Activated naive CD8-positive, alpha-beta T cell treated with anti-CD3 and anti-CD28 coated beads, Interleukin-2, amount 10 ng/mL, durations not matched to agents 7 days and 5 days (primary cell): ENCODE results near the gene UGT1A10. TPM values are rescaled to one million over a fixed set of nuclear protein-coding genes. Genes with fewer than 3 reads are reported as not detected.

Source experiments
- ATAC-seq: fragments of 150-1000 bp; cut with Tn5 transposase; one replicate; pipeline ENCODE4 v1.10.0; 2021; ENCODE audit warnings: low read depth, moderate library complexity
- POLR2A ChIA-PET: fragments of 350-600 bp; sonication (Branson Sonifier 250); formaldehyde crosslinking; loops from one replicate; lab custom pipeline; 2021; ENCODE audit warnings: antibody characterized with exemption; lab: Charles Lee
- DNase-seq: peaks from one replicate; pipeline ENCODE4 v3.0.0; 2021
- H3K27ac Mint-ChIP-seq: one replicate; pipeline ENCODE4 v1.8.0; 2022; ENCODE audit warnings: mild to moderate bottlenecking, mixed read lengths
- H3K27me3 Mint-ChIP-seq: one replicate; pipeline ENCODE4 v1.8.0; 2022; ENCODE audit warnings: mild to moderate bottlenecking, moderate library complexity, mixed read lengths
- H3K36me3 Mint-ChIP-seq: one replicate; pipeline ENCODE4 v1.8.0; 2021; ENCODE audit warnings: mild to moderate bottlenecking, mixed read lengths
- H3K4me1 Mint-ChIP-seq: one replicate; pipeline ENCODE4 v1.8.0; 2021; ENCODE audit warnings: mixed read lengths
- H3K4me3 Mint-ChIP-seq: one replicate; pipeline ENCODE4 v1.8.0; 2022; ENCODE audit warnings: mild to moderate bottlenecking, moderate library complexity, mixed read lengths
- H3K9me3 Mint-ChIP-seq: one replicate; pipeline ENCODE4 v1.8.0; 2021; ENCODE audit warnings: mixed read lengths
- total RNA-seq, 2 experiments: library from RNA; stranded (reverse); gene quantifications; one replicate each; pipeline ENCODE4 v1.2.3, GENCODE V29; 2021

The UGT1A10 gene
- total RNA-seq, 2 experiments from 2014 or later = not detected

- H3K27me3 Mint-ChIP-seq = peaks cover 14% of the 10 kb centered on the region
- no peak overlapping the region for H3K27ac Mint-ChIP-seq
- no peaks in the 10 kb centered on the region for H3K36me3 Mint-ChIP-seq
- POLR2A ChIA-PET = no interaction called here
- ATAC-seq (no peak), DNase-seq (no peak)
- H3K4me3 Mint-ChIP-seq = no peak overlapping the region
- no peaks in the 10 kb centered on the region for H3K4me1 Mint-ChIP-seq
- H3K9me3 Mint-ChIP-seq = no peaks in the 10 kb centered on the region
Observed at GRCh38 chr2:233764761-233765160, 128.5 kb downstream of the UGT1A10 start.

GRCh38 chr2:233766416-233766815, 130.2 kb downstream of the UGT1A10 start:
- POLR2A ChIA-PET = no interaction called here
- Mint-ChIP-seq H3K36me3 (no peaks in the 10 kb centered on the region), H3K27me3 (peaks cover 14% of the 10 kb centered on the region), H3K4me3 (no peak overlapping the region), H3K9me3 (no peaks in the 10 kb centered on the region), H3K4me1 (no peaks in the 10 kb centered on the region), H3K27ac (no peak overlapping the region)
- ATAC-seq (no peak), DNase-seq (no peak)

GRCh38 chr2:233768076-233768475, 131.8 kb downstream of the UGT1A10 start:
- no peaks in the 10 kb centered on the region for H3K36me3 Mint-ChIP-seq
- no peaks in the 10 kb centered on the region for H3K9me3 Mint-ChIP-seq
- ATAC-seq = no peak
- DNase-seq = no peak
- no peak overlapping the region for H3K4me3 Mint-ChIP-seq
- POLR2A ChIA-PET = no interaction called here
- no peak overlapping the region for H3K27ac Mint-ChIP-seq
- peaks cover 14% of the 10 kb centered on the region for H3K27me3 Mint-ChIP-seq
- no peaks in the 10 kb centered on the region for H3K4me1 Mint-ChIP-seq

- no peak overlapping the region for H3K4me3 Mint-ChIP-seq
- POLR2A ChIA-PET = no interaction called here
- DNase-seq (no peak), ATAC-seq (no peak)
- peaks cover 8% of the 10 kb centered on the region for H3K27me3 Mint-ChIP-seq
- no peak overlapping the region for H3K27ac Mint-ChIP-seq
- H3K9me3 Mint-ChIP-seq = no peaks in the 10 kb centered on the region
- no peaks in the 10 kb centered on the region for H3K4me1 Mint-ChIP-seq
- no peaks in the 10 kb centered on the region for H3K36me3 Mint-ChIP-seq
Observed at GRCh38 chr2:233769260-233769659, 133.0 kb downstream of the UGT1A10 start.

- Mint-ChIP-seq H3K36me3 (no peaks in the 10 kb centered on the region), H3K9me3 (no peaks in the 10 kb centered on the region), H3K4me3 (no peak overlapping the region), H3K27ac (no peak overlapping the region), H3K4me1 (no peaks in the 10 kb centered on the region), H3K27me3 (peaks cover 5% of the 10 kb centered on the region)
- ATAC-seq = no peak
- POLR2A ChIA-PET = no interaction called here
- DNase-seq = no peak
Observed at GRCh38 chr2:233772153-233772552, 135.9 kb downstream of the UGT1A10 start.

GRCh38 chr2:233772583-233772982, 136.3 kb downstream of the UGT1A10 start:
- POLR2A ChIA-PET = no interaction called here
- no peak for DNase-seq
- Mint-ChIP-seq H3K4me1 (no peaks in the 10 kb centered on the region), H3K27ac (no peak overlapping the region), H3K9me3 (no peaks in the 10 kb centered on the region), H3K4me3 (no peak overlapping the region), H3K27me3 (peaks cover 3% of the 10 kb centered on the region), H3K36me3 (no peaks in the 10 kb centered on the region)
- no peak for ATAC-seq

- POLR2A ChIA-PET = no interaction called here
- ATAC-seq = no peak
- H3K9me3 Mint-ChIP-seq = no peaks in the 10 kb centered on the region
Observed at GRCh38 chr2:233773854-233774253, 137.6 kb downstream of the UGT1A10 start.

GRCh38 chr2:233775414-233775813, 139.2 kb downstream of the UGT1A10 start:
- Mint-ChIP-seq H3K9me3 (no peaks in the 10 kb centered on the region), H3K36me3 (no peaks in the 10 kb centered on the region), H3K27ac (no peak overlapping the region), H3K27me3 (no peaks in the 10 kb centered on the region), H3K4me1 (no peaks in the 10 kb centered on the region), H3K4me3 (no peak overlapping the region)
- ATAC-seq (no peak), DNase-seq (no peak)
- POLR2A ChIA-PET = interaction anchor here (0.7 kb wide), 1 partner anchor 192 kb away, joined by 4 read pairs; no protein-coding TSS in a partner anchor

More at GRCh38 chr2:233773854-233774253, 137.6 kb downstream of the UGT1A10 start:
- Mint-ChIP-seq H3K4me3 (no peak overlapping the region), H3K27ac (no peak overlapping the region), H3K4me1 (no peaks in the 10 kb centered on the region), H3K36me3 (no peaks in the 10 kb centered on the region), H3K27me3 (no peaks in the 10 kb centered on the region)
- DNase-seq = no peak

GRCh38 chr2:233778030-233778429, 141.8 kb downstream of the UGT1A10 start, which contains the start of gene MROH2A:
Gene MROH2A (plus strand): TSS chr2:233778330. CDS start chr2:233779359, 1,029 bp downstream.
- Mint-ChIP-seq H3K27ac (no peak within 1 kb of the TSS), H3K4me3 (no peak within 1 kb of the TSS), H3K27me3 (peaks cover 7% of the 10 kb centered on the region), H3K36me3 (no peaks in the 10 kb centered on the region), H3K9me3 (no peaks in the 10 kb centered on the region), H3K4me1 (no peaks in the 10 kb centered on the region)
- POLR2A ChIA-PET = no interaction called here
- ATAC-seq = no peak
- DNase-seq = no peak

- no peaks in the 10 kb centered on the region for H3K36me3 Mint-ChIP-seq
- no peaks in the 10 kb centered on the region for H3K9me3 Mint-ChIP-seq
- H3K27ac Mint-ChIP-seq = no peak overlapping the region
- no peak overlapping the region for H3K4me3 Mint-ChIP-seq
- POLR2A ChIA-PET = no interaction called here
- DNase-seq = no peak
- ATAC-seq = no peak
- H3K4me1 Mint-ChIP-seq = no peaks in the 10 kb centered on the region
- H3K27me3 Mint-ChIP-seq = peaks cover 11% of the 10 kb centered on the region
Observed at GRCh38 chr2:233779722-233780121, 143.5 kb downstream of the UGT1A10 start.

GRCh38 chr2:233780771-233781170, 144.5 kb downstream of the UGT1A10 start:
- ATAC-seq (no peak), DNase-seq (no peak)
- POLR2A ChIA-PET = no interaction called here
- H3K27me3 Mint-ChIP-seq = peaks cover 11% of the 10 kb centered on the region
- no peaks in the 10 kb centered on the region for H3K36me3 Mint-ChIP-seq
- H3K4me1 Mint-ChIP-seq = no peaks in the 10 kb centered on the region
- H3K27ac Mint-ChIP-seq = no peak overlapping the region
- no peaks in the 10 kb centered on the region for H3K9me3 Mint-ChIP-seq
- H3K4me3 Mint-ChIP-seq = no peak overlapping the region

- Mint-ChIP-seq H3K27ac (no peak overlapping the region), H3K27me3 (peaks cover 4% of the 10 kb centered on the region), H3K4me1 (no peaks in the 10 kb centered on the region), H3K9me3 (peaks cover 4% of the 10 kb centered on the region), H3K36me3 (no peaks in the 10 kb centered on the region), H3K4me3 (no peak overlapping the region)
- POLR2A ChIA-PET = no interaction called here
- ATAC-seq = no peak
- DNase-seq = no peak
Observed at GRCh38 chr2:233789554-233789953, 153.3 kb downstream of the UGT1A10 start.

- POLR2A ChIA-PET = no interaction called here
- no peak overlapping the region for H3K4me3 Mint-ChIP-seq
Observed at GRCh38 chr2:233791151-233791882, 155.1 kb downstream of the UGT1A10 start.

GRCh38 chr2:233791883-233792329, 155.7 kb downstream of the UGT1A10 start:
- POLR2A ChIA-PET = no interaction called here
- Mint-ChIP-seq H3K27me3 (no peaks in the 10 kb centered on the region), H3K4me3 (no peak overlapping the region), H3K9me3 (no peaks in the 10 kb centered on the region), H3K36me3 (no peaks in the 10 kb centered on the region), H3K4me1 (no peaks in the 10 kb centered on the region), H3K27ac (no peak overlapping the region)
- DNase-seq (no peak), ATAC-seq (no peak)

More at GRCh38 chr2:233791151-233791882, 155.1 kb downstream of the UGT1A10 start:
- Mint-ChIP-seq H3K36me3 (no peaks in the 10 kb centered on the region), H3K9me3 (peaks cover 2% of the 10 kb centered on the region), H3K27me3 (peaks cover under 1% of the 10 kb centered on the region), H3K27ac (no peak overlapping the region), H3K4me1 (no peaks in the 10 kb centered on the region)
- DNase-seq (no peak), ATAC-seq (no peak)
